ENCODE measurements around the gene IL18R1. TPM values are rescaled to one million over a fixed set of nuclear protein-coding genes. Genes with fewer than 3 reads are reported as not detected.

Gene IL18R1
- total and polyA plus RNA-seq, 9 donors: 0.30 to 1.1 (median 0.53) TPM

DNA sequence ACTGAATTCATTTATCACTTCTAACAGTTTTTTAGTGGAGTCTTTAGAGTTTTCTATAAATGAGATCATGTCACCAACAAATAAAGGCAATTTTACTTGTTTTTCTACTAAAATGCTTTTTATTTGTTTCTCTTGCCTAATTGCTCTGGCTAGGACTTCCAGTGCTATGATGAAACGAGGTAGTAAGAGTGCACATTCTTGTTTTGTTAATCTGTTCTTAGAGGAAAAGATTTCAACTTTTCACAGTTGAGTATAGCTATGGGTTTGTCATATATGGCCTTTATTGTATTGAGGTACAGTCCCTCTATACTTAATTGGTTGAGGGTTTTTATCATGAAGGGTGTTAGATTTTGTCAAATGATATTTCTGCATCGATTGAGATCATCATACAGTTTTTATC lies 73.0 kb downstream of the IL18R1 start:
- Histone ChIP-seq H3K4me1 (ENCODE audit: control insufficient read depth, insufficient read depth, low read length) (no peaks in the 10 kb centered on the region), H3K27ac (ENCODE audit: low read length) (no peak overlapping the region), H3K27me3 (ENCODE audit: control insufficient read depth, insufficient read depth, low read length) (no peaks in the 10 kb centered on the region), H3K4me3 (ENCODE audit: low read length) (no peak overlapping the region), H3K36me3 (ENCODE audit: control insufficient read depth, insufficient read depth, low read length) (no peaks in the 10 kb centered on the region), H3K9me3 (replicated peaks; ENCODE audit: control insufficient read depth, low read depth, low read length) (no peaks in the 10 kb centered on the region)
- WGBS (ENCODE audit: insufficient coverage): no CpG with 5 or more reads among the region's 2 CpGs
- DNase-seq: no peak

DNA sequence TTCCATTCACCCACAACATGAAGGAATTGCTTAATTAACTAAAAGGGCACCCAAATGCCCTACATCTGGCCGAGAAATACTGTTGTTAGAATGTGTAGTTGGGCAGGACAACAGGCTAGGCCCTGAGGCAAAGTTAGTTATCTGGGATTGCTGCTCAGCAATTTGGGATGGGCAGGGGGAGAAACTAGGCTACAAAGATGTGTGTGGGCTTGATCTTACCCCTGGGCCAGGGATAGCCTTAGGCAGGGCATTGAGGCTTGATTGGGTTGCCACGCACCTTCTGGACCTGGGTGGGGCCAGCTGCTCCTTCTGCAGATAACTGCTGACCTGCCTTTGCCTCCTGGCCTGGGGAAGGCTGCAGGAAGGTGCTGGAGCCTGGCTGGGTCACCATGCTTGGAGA lies 76.8 kb downstream of the IL18R1 start:
- WGBS (ENCODE audit: insufficient coverage): 78% methylated on average over 1 of the region's 2 CpGs
- Histone ChIP-seq H3K27me3 (ENCODE audit: control insufficient read depth, insufficient read depth, low read length) (no peaks in the 10 kb centered on the region), H3K9me3 (replicated peaks; ENCODE audit: control insufficient read depth, low read depth, low read length) (no peaks in the 10 kb centered on the region), H3K36me3 (ENCODE audit: control insufficient read depth, insufficient read depth, low read length) (no peaks in the 10 kb centered on the region), H3K4me3 (ENCODE audit: low read length) (no peak overlapping the region), H3K27ac (ENCODE audit: low read length) (no peak overlapping the region), H3K4me1 (ENCODE audit: control insufficient read depth, insufficient read depth, low read length) (no peaks in the 10 kb centered on the region)
- DNase-seq: no peak

DNA sequence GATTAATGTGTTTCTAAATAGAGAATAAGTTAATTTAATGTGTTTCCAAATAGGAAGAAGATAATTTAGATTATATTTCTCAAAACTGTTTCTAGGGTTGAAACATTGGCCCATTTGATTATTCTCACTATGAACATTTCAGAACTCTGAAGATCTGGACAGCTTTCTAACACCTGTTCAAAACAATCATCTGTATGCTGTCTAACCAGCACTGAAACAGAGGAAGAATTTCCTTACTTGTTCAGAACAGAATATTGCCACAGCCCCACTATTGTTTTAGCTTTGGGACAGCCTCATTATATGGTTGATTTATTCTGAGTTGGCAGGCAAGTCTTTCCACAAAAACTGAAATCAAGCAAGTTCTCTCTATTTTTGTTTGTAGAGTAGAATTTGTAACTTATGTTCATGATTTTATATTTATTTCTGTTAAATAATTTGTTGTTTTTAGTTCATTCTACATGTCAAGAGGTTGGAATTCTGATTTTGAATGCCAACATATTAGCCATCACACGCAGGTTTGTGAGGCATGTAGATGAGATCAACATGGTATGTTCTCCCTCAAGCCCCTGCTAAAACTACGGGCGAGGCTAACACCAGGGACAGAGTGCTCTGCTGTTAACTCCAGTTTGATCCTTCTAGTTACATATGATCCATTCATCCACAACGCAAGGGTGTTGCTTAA lies 78.5 kb downstream of the IL18R1 start:
- WGBS (ENCODE audit: insufficient coverage): 100% methylated on average over 1 of the region's 4 CpGs
- H3K9me3 ChIP-seq (replicated peaks; ENCODE audit: control insufficient read depth, low read depth, low read length): no peaks in the 10 kb centered on the region
- no peaks in the 10 kb centered on the region for H3K4me1 ChIP-seq (ENCODE audit: control insufficient read depth, insufficient read depth, low read length)
- no peaks in the 10 kb centered on the region for H3K27me3 ChIP-seq (ENCODE audit: control insufficient read depth, insufficient read depth, low read length)
- no peaks in the 10 kb centered on the region for H3K36me3 ChIP-seq (ENCODE audit: control insufficient read depth, insufficient read depth, low read length)
- no peak for DNase-seq
- no peak overlapping the region for H3K4me3 ChIP-seq (ENCODE audit: low read length)
- no peak overlapping the region for H3K27ac ChIP-seq (ENCODE audit: low read length)

DNA sequence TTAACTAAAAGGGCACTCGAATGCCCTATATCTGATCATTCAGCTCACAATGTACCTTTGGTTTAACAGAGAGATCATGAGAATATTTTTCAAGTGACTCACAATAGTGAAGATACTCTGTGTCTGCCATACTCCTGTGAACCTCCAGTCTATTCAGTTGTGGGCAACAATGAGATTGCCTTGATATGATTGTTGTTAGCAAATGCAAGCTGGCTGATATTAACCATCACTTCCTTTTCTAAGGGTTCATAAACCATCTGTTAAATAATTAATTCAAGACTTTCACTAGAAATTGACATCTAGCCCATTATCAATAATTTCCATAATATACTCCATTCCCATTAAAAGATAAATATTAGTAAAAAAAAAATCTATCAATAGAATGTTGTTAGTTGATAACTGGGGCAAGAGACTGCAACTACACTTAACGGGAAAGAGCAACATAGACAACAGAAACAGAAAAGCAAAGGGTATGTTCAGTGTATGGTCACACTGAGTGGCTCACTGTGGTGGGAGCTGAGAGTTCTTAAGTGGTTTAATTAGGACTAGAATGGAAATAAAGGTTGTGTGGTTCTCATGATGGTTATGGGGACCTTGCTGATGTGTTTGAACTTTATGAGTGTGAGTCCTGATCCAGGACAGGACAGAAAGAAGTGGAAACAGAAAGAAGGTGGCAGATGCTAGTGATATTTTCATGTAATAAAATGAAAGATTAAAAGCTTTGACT lies 79.2 kb downstream of the IL18R1 start:
- no peaks in the 10 kb centered on the region for H3K36me3 ChIP-seq (ENCODE audit: control insufficient read depth, insufficient read depth, low read length)
- no peak for DNase-seq
- 87% methylated on average over 1 of the region's 2 CpGs for WGBS (ENCODE audit: insufficient coverage)
- no peaks in the 10 kb centered on the region for H3K9me3 ChIP-seq (replicated peaks; ENCODE audit: control insufficient read depth, low read depth, low read length)
- H3K27me3 ChIP-seq (ENCODE audit: control insufficient read depth, insufficient read depth, low read length): no peaks in the 10 kb centered on the region
- no peak overlapping the region for H3K27ac ChIP-seq (ENCODE audit: low read length)
- no peak overlapping the region for H3K4me3 ChIP-seq (ENCODE audit: low read length)
- H3K4me1 ChIP-seq (ENCODE audit: control insufficient read depth, insufficient read depth, low read length): no peaks in the 10 kb centered on the region

DNA sequence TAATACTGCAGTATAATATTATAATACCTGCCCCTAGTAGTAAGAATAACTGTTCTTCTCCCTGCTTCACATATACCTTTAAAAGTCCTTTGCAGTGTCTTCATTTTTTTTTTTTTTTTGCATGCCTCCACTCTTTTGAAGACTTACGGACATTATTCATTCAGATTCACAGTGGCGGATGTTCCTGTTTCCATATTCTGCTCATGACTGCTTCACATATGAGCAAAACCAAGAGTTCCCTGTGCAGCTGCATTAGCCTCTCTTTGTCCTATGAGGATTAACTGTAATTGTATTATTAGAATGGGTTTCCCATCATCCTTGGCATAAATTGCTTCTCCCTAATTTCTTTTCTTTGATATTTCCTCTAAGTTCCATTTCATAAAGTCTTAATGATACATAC lies 80.1 kb downstream of the IL18R1 start:
- Histone ChIP-seq H3K4me1 (ENCODE audit: control insufficient read depth, insufficient read depth, low read length) (no peaks in the 10 kb centered on the region), H3K4me3 (ENCODE audit: low read length) (no peak overlapping the region), H3K27me3 (ENCODE audit: control insufficient read depth, insufficient read depth, low read length) (no peaks in the 10 kb centered on the region), H3K36me3 (ENCODE audit: control insufficient read depth, insufficient read depth, low read length) (no peaks in the 10 kb centered on the region), H3K27ac (ENCODE audit: low read length) (peak overlapping the region; percentile 59), H3K9me3 (replicated peaks; ENCODE audit: control insufficient read depth, low read depth, low read length) (no peaks in the 10 kb centered on the region)
- no CpG with 5 or more reads among the region's 2 CpGs for WGBS (ENCODE audit: insufficient coverage)
- peak; percentile 44 for DNase-seq

DNA sequence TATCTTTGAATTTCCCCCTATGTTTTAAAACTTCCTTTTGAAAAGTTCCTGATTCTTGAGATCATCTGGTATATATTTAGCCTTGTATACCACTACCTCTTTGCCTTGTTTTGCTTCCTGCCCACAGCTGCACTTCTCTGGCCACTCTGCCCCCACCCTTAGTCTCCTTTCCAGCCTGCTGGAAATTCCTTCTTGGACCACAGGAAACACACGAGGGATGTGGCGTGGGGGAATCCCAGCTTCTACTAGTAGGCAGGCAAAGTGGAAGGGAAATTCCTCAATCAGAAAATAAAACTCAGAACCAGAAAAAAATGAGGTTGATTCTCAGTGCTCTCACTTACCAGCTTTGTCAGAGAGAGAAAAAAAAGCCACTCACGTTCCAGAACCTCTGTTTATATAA lies 80.7 kb downstream of the IL18R1 start:
- no peaks in the 10 kb centered on the region for H3K36me3 ChIP-seq (ENCODE audit: control insufficient read depth, insufficient read depth, low read length)
- no peaks in the 10 kb centered on the region for H3K27me3 ChIP-seq (ENCODE audit: control insufficient read depth, insufficient read depth, low read length)
- H3K9me3 ChIP-seq (replicated peaks; ENCODE audit: control insufficient read depth, low read depth, low read length): no peaks in the 10 kb centered on the region
- H3K4me1 ChIP-seq (ENCODE audit: control insufficient read depth, insufficient read depth, low read length): no peaks in the 10 kb centered on the region
- WGBS (ENCODE audit: insufficient coverage): no CpG with 5 or more reads among the region's 3 CpGs
- no peak overlapping the region for H3K4me3 ChIP-seq (ENCODE audit: low read length)
- peak; percentile 48 for DNase-seq
- peak overlapping the region; percentile 59 for H3K27ac ChIP-seq (ENCODE audit: low read length)

DNA sequence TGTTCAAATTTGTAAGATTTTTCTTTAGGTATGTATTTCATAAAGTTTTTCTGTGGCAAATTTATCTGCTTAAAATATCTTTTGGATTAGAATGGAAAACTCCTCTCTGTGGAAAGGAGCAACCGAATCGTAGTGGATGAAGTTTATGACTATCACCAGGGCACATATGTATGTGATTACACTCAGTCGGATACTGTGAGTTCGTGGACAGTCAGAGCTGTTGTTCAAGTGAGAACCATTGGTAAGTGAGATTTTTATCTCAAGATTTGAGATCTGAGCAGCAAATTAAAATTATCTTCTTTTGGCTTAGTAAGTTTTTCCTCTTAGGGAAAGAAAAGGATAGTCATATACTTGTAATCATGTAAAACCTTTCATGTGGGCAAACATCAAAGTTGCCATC lies 81.5 kb downstream of the IL18R1 start:
- H3K4me3 ChIP-seq (ENCODE audit: low read length): no peak overlapping the region
- no peaks in the 10 kb centered on the region for H3K36me3 ChIP-seq (ENCODE audit: control insufficient read depth, insufficient read depth, low read length)
- H3K27me3 ChIP-seq (ENCODE audit: control insufficient read depth, insufficient read depth, low read length): no peaks in the 10 kb centered on the region
- DNase-seq: no peak
- WGBS (ENCODE audit: insufficient coverage): 49% methylated on average over 4 of the region's 4 CpGs
- no peaks in the 10 kb centered on the region for H3K9me3 ChIP-seq (replicated peaks; ENCODE audit: control insufficient read depth, low read depth, low read length)
- H3K4me1 ChIP-seq (ENCODE audit: control insufficient read depth, insufficient read depth, low read length): no peaks in the 10 kb centered on the region
- H3K27ac ChIP-seq (ENCODE audit: low read length): no peak overlapping the region

DNA sequence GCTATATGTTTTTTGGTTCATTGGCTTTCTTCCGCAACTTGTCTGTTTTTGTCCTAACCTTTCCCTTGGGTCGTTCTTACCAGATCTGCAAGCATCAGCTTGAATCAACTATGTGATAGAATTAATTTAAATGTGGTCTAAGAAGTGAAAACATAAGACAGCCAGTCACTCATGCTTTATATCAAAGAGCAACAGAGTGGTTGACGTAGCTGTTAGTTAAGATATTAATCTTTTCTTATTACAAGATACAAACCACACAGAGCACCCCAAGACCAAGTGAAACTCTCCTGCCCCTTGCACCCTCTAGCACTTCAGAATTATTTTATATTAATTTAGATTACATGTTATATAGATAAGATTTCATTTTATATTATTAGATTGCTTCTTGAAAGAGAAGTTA lies 82.5 kb downstream of the IL18R1 start:
- H3K27ac ChIP-seq (ENCODE audit: low read length): no peak overlapping the region
- no peaks in the 10 kb centered on the region for H3K36me3 ChIP-seq (ENCODE audit: control insufficient read depth, insufficient read depth, low read length)
- no peaks in the 10 kb centered on the region for H3K27me3 ChIP-seq (ENCODE audit: control insufficient read depth, insufficient read depth, low read length)
- no CpG with 5 or more reads among the region's 3 CpGs for WGBS (ENCODE audit: insufficient coverage)
- H3K4me3 ChIP-seq (ENCODE audit: low read length): no peak overlapping the region
- no peak for DNase-seq
- H3K9me3 ChIP-seq (replicated peaks; ENCODE audit: control insufficient read depth, low read depth, low read length): no peaks in the 10 kb centered on the region
- no peaks in the 10 kb centered on the region for H3K4me1 ChIP-seq (ENCODE audit: control insufficient read depth, insufficient read depth, low read length)

DNA sequence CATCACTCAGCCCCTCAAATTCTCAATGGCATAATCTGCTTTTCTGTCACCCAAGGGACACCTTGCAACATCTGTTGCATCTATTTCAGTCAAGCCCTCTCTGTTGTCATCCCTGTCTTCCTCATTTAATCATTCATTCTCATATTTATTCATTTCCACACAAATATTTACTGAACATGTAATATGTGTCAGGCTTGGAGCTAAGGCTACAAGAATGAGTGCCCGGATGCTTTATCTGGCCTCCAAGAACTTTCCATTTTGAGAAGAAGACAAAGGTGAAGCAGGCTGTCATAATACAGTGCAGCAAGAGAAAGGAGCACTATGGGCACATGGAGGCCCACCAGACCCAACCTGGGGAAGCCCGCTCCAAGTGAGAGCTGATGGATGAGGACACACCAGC lies 83.0 kb downstream of the IL18R1 start:
- no peak overlapping the region for H3K4me3 ChIP-seq (ENCODE audit: low read length)
- no peaks in the 10 kb centered on the region for H3K36me3 ChIP-seq (ENCODE audit: control insufficient read depth, insufficient read depth, low read length)
- H3K27ac ChIP-seq (ENCODE audit: low read length): no peak overlapping the region
- no peaks in the 10 kb centered on the region for H3K27me3 ChIP-seq (ENCODE audit: control insufficient read depth, insufficient read depth, low read length)
- H3K4me1 ChIP-seq (ENCODE audit: control insufficient read depth, insufficient read depth, low read length): no peaks in the 10 kb centered on the region
- no peaks in the 10 kb centered on the region for H3K9me3 ChIP-seq (replicated peaks; ENCODE audit: control insufficient read depth, low read depth, low read length)
- no peak for DNase-seq
- WGBS (ENCODE audit: insufficient coverage): 86% methylated on average over 1 of the region's 2 CpGs

DNA sequence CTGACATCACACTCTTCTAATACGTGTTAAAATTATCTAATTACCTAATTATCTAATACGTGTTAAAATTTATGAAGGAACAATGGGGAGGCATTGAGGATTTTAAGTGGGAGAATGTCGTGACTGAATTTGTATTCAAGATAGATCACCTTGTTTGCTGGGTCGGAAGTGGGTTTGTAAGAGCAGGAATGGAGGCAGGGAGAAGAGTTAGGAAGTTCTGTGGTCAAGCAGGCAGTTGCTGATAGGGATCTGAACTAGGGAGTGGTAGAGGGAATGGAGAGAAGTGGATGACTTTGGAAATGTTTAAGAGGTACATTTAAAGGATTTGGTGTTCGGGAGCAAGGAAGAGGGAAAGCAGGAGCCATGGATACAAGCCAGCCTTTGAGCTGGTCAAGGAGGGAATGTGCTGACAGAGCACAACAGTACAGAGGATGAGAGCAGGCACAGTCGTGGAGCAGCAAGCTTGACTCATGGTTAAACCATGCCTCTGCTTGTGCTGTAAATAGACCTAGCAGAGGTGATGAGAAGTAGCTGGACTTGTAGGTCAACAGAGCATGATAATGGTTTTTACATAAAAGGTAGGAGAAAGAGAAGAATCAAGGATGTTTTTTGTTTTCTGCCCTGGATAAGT lies 83.6 kb downstream of the IL18R1 start:
- Histone ChIP-seq H3K27ac (ENCODE audit: low read length) (no peak overlapping the region), H3K27me3 (ENCODE audit: control insufficient read depth, insufficient read depth, low read length) (no peaks in the 10 kb centered on the region), H3K36me3 (ENCODE audit: control insufficient read depth, insufficient read depth, low read length) (no peaks in the 10 kb centered on the region), H3K4me3 (ENCODE audit: low read length) (no peak overlapping the region), H3K9me3 (replicated peaks; ENCODE audit: control insufficient read depth, low read depth, low read length) (no peaks in the 10 kb centered on the region), H3K4me1 (ENCODE audit: control insufficient read depth, insufficient read depth, low read length) (no peaks in the 10 kb centered on the region)
- DNase-seq: no peak
- WGBS (ENCODE audit: insufficient coverage): 37% methylated on average over 4 of the region's 6 CpGs

All from muscle of leg (tissue), 11 donors.